CD1c-positive myeloid dendritic cell (primary cell): ENCODE measurements around the gene PDPR.
A peak's percentile ranks its signal among the peaks of the same experiment; 100 is the strongest.
"Not testable (repeated sequence)": the region's sequence is repeated elsewhere in the genome, so short reads cannot be mapped to it uniquely, and the experiment has no call there.

ENCODE experiments used
- DNase-seq: peaks from one replicate; pipeline ENCODE4 v3.0.0-alpha.2; 2016; ENCODE audit errors: extremely low spot score

Gene PDPR

GRCh38 chr16:70113982-70114826 lies at the start of gene PDPR:
TSS of gene PDPR (plus strand) at chr16:70114332. CDS start at chr16:70120493, 6,161 bp downstream.
- peak; percentile 95 for DNase-seq

GRCh38 chr16:70064841-70065370 lies 49.2 kb upstream of the PDPR start:
- DNase-seq = peak; percentile 72

GRCh38 chr16:70065376-70065745 lies 48.8 kb upstream of the PDPR start:
- not testable (repeated sequence) for DNase-seq

GRCh38 chr16:70065746-70066658 lies 48.1 kb upstream of the PDPR start:
- DNase-seq = peak; percentile 93

GRCh38 chr16:70066751-70067150 lies 47.4 kb upstream of the PDPR start:
- DNase-seq = not testable (repeated sequence)

- peak; percentile 46 for DNase-seq
These were observed 35.1 kb upstream of the PDPR start for GRCh38 chr16:70079081-70079480.

- DNase-seq = not testable (repeated sequence)
These were observed 32.9 kb upstream of the PDPR start for GRCh38 chr16:70081219-70081618.

- not testable (repeated sequence) for DNase-seq
These were observed 30.2 kb upstream of the PDPR start for GRCh38 chr16:70083931-70084330.

GRCh38 chr16:70088160-70088559 lies 26.0 kb upstream of the PDPR start:
- DNase-seq = not testable (repeated sequence)

GRCh38 chr16:70088877-70089276 lies 25.3 kb upstream of the PDPR start:
- not testable (repeated sequence) for DNase-seq

- DNase-seq = not testable (repeated sequence)
These were observed 24.8 kb upstream of the PDPR start for GRCh38 chr16:70089289-70089688.

- not testable (repeated sequence) for DNase-seq
These were observed 23.0 kb upstream of the PDPR start for GRCh38 chr16:70091104-70091503.

GRCh38 chr16:70094096-70094495 lies 20.0 kb upstream of the PDPR start:
- DNase-seq = not testable (repeated sequence)

- not testable (repeated sequence) for DNase-seq
These were observed 4.4 kb upstream of the PDPR start for GRCh38 chr16:70109583-70110279.

- DNase-seq = peak; percentile 10
These were observed 2.0 kb upstream of the PDPR start for GRCh38 chr16:70112162-70112561.

- not testable (repeated sequence) for DNase-seq
These were observed 542 bp upstream of the PDPR start for GRCh38 chr16:70113599-70113981.

GRCh38 chr16:70118354-70118753 lies 4.2 kb downstream of the PDPR start:
- DNase-seq = not testable (repeated sequence)

GRCh38 chr16:70118776-70119175 lies 4.6 kb downstream of the PDPR start:
- not testable (repeated sequence) for DNase-seq

GRCh38 chr16:70120398-70120797 lies 6.3 kb downstream of the PDPR start:
- DNase-seq = not testable (repeated sequence)

GRCh38 chr16:70123822-70124221 lies 9.7 kb downstream of the PDPR start:
- DNase-seq = not testable (repeated sequence)

- not testable (repeated sequence) for DNase-seq
These were observed 12.1 kb downstream of the PDPR start for GRCh38 chr16:70126226-70126625.
